ENCODE measurements around the gene TKTL1.

GRCh38 chrX:154298312-154298711 lies 2.7 kb downstream of the TKTL1 start:
- TF ChIP-seq, protein P1, sequence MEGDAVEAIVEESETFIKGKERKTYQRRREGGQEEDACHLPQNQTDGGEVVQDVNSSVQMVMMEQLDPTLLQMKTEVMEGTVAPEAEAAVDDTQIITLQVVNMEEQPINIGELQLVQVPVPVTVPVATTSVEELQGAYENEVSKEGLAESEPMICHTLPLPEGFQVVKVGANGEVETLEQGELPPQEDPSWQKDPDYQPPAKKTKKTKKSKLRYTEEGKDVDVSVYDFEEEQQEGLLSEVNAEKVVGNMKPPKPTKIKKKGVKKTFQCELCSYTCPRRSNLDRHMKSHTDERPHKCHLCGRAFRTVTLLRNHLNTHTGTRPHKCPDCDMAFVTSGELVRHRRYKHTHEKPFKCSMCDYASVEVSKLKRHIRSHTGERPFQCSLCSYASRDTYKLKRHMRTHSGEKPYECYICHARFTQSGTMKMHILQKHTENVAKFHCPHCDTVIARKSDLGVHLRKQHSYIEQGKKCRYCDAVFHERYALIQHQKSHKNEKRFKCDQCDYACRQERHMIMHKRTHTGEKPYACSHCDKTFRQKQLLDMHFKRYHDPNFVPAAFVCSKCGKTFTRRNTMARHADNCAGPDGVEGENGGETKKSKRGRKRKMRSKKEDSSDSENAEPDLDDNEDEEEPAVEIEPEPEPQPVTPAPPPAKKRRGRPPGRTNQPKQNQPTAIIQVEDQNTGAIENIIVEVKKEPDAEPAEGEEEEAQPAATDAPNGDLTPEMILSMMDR (IDR thresholded peaks at IDR 0.05; ENCODE audit: poor library complexity), result no peak
- TF ChIP-seq EZH2 (IDR thresholded peaks at IDR 0.05; ENCODE audit: borderline replicate concordance) (no peak), EZH2phosphoT487 (IDR thresholded peaks at IDR 0.05; ENCODE audit: low read depth, severe bottlenecking, unreplicated experiment) (no peak)
